Measurements from ENCODE around the gene IFIT2. TPM values are rescaled to one million over a fixed set of nuclear protein-coding genes. Genes with fewer than 3 reads are reported as not detected.

The IFIT2 gene
- total RNA-seq, 3 donors from 2014 or later = 2.6 to 6.6 (median 3.5) TPM

DNA sequence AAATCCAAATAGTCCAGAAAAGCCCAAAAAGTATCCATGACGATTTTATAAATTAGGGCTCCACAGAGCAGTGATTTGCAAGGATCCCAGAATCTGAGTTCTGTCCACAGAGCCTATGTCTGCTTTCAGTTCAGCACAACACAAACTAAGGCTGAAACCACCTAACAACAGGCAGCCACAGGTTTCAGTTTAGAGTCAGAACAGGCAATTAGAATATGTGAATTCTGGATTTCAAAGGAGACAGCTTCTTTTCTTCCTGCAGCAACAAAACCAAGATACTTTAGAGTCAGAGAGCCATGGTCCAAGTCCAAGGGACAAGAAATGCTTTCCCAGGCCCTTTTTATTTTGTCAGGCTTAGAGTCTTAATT is 49.5 kb downstream of the IFIT2 start:
- intact Hi-C loops (cut with DNase I; ENCODE audit: low total_unique reads) = no loop called here
- no peaks in the 10 kb centered on the region for H3K36me3 ChIP-seq
- H3K4me1 ChIP-seq = peaks cover 0 to 2% of the 10 kb centered on the region in 2 donors
- H3K4me3 ChIP-seq = no peak overlapping the region
- TF ChIP-seq POLR2A (IDR thresholded peaks at IDR 0.05) = no peak
- TF ChIP-seq, protein P1, sequence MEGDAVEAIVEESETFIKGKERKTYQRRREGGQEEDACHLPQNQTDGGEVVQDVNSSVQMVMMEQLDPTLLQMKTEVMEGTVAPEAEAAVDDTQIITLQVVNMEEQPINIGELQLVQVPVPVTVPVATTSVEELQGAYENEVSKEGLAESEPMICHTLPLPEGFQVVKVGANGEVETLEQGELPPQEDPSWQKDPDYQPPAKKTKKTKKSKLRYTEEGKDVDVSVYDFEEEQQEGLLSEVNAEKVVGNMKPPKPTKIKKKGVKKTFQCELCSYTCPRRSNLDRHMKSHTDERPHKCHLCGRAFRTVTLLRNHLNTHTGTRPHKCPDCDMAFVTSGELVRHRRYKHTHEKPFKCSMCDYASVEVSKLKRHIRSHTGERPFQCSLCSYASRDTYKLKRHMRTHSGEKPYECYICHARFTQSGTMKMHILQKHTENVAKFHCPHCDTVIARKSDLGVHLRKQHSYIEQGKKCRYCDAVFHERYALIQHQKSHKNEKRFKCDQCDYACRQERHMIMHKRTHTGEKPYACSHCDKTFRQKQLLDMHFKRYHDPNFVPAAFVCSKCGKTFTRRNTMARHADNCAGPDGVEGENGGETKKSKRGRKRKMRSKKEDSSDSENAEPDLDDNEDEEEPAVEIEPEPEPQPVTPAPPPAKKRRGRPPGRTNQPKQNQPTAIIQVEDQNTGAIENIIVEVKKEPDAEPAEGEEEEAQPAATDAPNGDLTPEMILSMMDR (IDR thresholded peaks at IDR 0.05) = no peak
- TF ChIP-seq POLR2AphosphoS5 (IDR thresholded peaks at IDR 0.05) = no peak
- H3K27ac ChIP-seq = peak overlapping the region; percentile 75 to 79
- DNase-seq (ENCODE audit: low spot score in 2 of 2) = no peak
- H3K9me3 ChIP-seq = no peaks in the 10 kb centered on the region
- no peaks in the 10 kb centered on the region for H3K27me3 ChIP-seq

DNA sequence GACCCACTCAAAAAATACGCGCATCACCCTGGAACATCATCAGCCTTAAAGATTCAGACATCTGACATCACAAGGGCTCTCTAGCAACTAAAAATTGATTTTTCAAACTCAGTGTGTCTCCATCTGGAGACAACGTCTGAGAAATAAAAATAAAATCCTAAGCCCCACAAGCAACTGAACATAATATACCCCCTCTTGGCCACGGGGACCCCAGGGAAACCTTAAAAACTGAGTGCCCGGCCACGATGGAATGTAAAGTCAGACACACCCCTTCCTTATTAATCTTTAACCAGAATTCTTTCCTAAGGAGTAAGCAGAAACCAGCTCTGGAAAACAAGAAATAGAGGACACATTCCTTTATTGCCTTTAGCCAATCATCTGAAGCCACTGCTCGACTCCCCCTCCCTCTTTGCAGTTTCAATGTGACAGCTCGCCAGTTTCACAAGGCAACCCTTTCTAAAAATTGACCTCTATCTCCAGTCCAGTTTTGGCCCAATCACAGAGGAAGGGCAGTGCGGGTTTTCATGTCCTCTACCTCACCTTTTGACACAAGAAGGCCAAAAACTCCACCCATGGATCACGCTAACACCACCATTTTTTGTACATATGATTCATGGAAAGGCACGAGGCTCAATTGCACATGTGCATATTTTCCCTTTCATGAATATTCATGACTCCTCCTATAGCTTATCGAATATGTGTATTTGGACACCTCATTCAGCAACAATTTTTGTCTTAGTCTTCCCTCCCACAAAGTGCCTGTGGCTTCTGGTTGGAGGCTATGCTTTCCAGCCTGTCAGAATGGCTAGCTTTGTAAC is 50.1 kb downstream of the IFIT2 start:
- Histone ChIP-seq H3K4me3 (no peak overlapping the region), H3K36me3 (no peaks in the 10 kb centered on the region), H3K4me1 (peaks cover 0 to 2% of the 10 kb centered on the region in 2 donors), H3K9me3 (no peaks in the 10 kb centered on the region), H3K27ac (peak overlapping the region; percentile 75 to 79), H3K27me3 (no peaks in the 10 kb centered on the region)
- peak in 2 of 3 donors; percentile 28 to 39 for TF ChIP-seq POLR2AphosphoS5 (IDR thresholded peaks at IDR 0.05)
- no peak for TF ChIP-seq POLR2A (IDR thresholded peaks at IDR 0.05)
- peak in 1 of 2 donors; percentile 21 for DNase-seq (ENCODE audit: low spot score in 2 of 2)
- intact Hi-C loops (cut with DNase I; ENCODE audit: low total_unique reads) = no loop called here

DNA sequence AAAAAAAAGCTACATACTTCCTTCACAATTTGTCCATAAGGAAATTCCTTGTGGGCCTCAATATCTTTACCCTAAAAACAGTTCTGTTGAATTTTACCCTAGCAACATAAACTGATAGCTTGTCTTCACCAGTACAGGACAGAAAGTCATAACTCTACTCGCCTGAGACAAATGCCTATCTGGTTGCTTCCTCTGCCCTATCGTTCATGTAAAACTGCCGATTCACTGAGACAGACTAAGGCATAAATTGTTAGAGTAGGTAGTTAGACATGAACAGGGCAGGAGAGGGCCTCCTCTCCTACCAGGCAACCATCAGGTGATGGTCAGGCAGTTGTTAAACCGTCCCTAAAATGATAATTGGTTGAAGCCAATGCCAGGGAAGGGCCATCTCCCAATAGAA is 51.0 kb downstream of the IFIT2 start:
- no peaks in the 10 kb centered on the region for H3K36me3 ChIP-seq
- intact Hi-C loops (cut with DNase I; ENCODE audit: low total_unique reads) = no loop called here
- H3K4me3 ChIP-seq = no peak overlapping the region
- no peak for DNase-seq (ENCODE audit: low spot score in 2 of 2)
- no peak overlapping the region for H3K27ac ChIP-seq
- H3K9me3 ChIP-seq = no peaks in the 10 kb centered on the region
- H3K27me3 ChIP-seq = no peaks in the 10 kb centered on the region
- TF ChIP-seq POLR2A (IDR thresholded peaks at IDR 0.05) = no peak
- TF ChIP-seq POLR2AphosphoS5 (IDR thresholded peaks at IDR 0.05) = no peak
- TF ChIP-seq, protein P1 (IDR thresholded peaks at IDR 0.05) = no peak
- H3K4me1 ChIP-seq = no peaks in the 10 kb centered on the region

DNA sequence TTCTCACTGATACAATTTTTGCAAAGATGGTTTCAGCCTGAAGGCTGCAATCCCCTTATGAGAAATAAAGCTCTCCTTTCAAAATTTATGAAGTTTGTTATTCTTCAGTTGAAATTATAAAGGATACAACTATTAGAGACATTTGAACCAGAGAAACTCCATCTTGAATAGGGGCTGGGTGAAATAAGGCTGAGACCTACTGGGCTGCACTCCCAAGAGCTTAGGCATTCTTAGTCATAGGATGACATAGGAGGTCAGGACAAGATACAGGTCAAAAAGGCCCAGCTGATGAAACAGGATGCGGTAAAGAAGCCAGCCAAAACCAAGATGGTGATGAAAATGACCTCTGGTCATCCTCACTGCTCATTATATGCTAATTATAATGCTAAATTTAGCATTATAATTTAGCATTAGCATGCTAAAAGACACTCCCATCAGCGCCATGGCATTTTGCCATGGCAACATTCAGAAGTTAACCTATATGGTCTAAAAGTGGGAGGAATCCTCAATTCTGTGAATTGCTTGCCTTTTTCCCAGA is 53.6 kb downstream of the IFIT2 start:
- H3K4me3 ChIP-seq = no peak overlapping the region
- no peaks in the 10 kb centered on the region for H3K4me1 ChIP-seq
- intact Hi-C loops (cut with DNase I; ENCODE audit: low total_unique reads) = no loop called here
- H3K27ac ChIP-seq = no peak overlapping the region
- H3K9me3 ChIP-seq = no peaks in the 10 kb centered on the region
- H3K27me3 ChIP-seq = no peaks in the 10 kb centered on the region
- DNase-seq (ENCODE audit: low spot score in 2 of 2) = no peak
- H3K36me3 ChIP-seq = no peaks in the 10 kb centered on the region
- TF ChIP-seq POLR2A (IDR thresholded peaks at IDR 0.05) (no peak), POLR2AphosphoS5 (IDR thresholded peaks at IDR 0.05) (no peak)
- TF ChIP-seq, protein P1 (IDR thresholded peaks at IDR 0.05) = no peak

DNA sequence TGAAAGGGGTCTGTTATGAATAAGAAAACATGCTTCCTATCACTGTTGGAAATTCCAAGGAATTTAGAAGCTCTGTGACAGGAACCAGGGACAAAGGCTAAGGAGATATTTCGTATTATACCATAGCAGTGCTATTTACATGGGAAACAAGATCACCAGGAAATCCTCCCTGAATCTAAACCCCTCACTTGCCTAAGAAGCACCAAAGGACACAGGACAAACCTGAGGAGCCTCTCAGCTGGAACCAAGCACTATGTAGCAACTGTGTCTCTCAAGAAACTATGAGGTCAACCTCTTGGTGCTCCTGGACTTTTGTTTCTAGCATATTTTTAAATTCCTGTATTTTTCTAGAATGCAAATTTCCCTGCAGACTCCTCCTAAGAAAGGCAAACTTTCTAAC is 55.2 kb downstream of the IFIT2 start:
- Histone ChIP-seq H3K4me3 (no peak overlapping the region), H3K27ac (no peak overlapping the region), H3K9me3 (no peaks in the 10 kb centered on the region), H3K27me3 (no peaks in the 10 kb centered on the region), H3K36me3 (no peaks in the 10 kb centered on the region), H3K4me1 (no peaks in the 10 kb centered on the region)
- intact Hi-C loops (cut with DNase I; ENCODE audit: low total_unique reads) = no loop called here
- no peak for TF ChIP-seq POLR2A (IDR thresholded peaks at IDR 0.05)
- TF ChIP-seq, protein P1 (IDR thresholded peaks at IDR 0.05) = no peak
- no peak for TF ChIP-seq POLR2AphosphoS5 (IDR thresholded peaks at IDR 0.05)
- DNase-seq (ENCODE audit: low spot score in 2 of 2) = no peak

Measured in breast epithelium (tissue), 4 donors.